A673 (cell line): ENCODE results near the gene MGMT. TPM values are rescaled to one million over a fixed set of nuclear protein-coding genes. Genes with fewer than 3 reads are reported as not detected.

Experiments
- BruUV-seq: library from RNA; stranded (reverse); fragments of 400-500 nt; replicated peaks from 2 replicates; lab custom pipeline; 2021; lab: Mats Ljungman, UMichigan
- CTCF ChIA-PET: fragments of 300-600 bp; sonication (Branson Sonifier 250); formaldehyde crosslinking; loops from one replicate; lab custom pipeline; 2022; ENCODE audit warnings: antibody characterized with exemption; lab: Charles Lee
- POLR2A ChIA-PET: fragments of 300-600 bp; sonication (Branson Sonifier 250); formaldehyde crosslinking; loops from one replicate; lab custom pipeline; 2022; ENCODE audit warnings: antibody characterized with exemption; ENCODE audit not compliant: low non-redundant PET; lab: Charles Lee
- DNase-seq: peaks from one replicate; pipeline ENCODE4 v3.0.0-alpha.2; 2015; ENCODE audit warnings: low spot score
- H3K27ac ChIP-seq: fragments of 200-600 bp; sonication (generic); 2 replicates; pipeline ENCODE4 v1.5.1; 2016; ENCODE audit warnings: mixed run types, low read depth, mild to moderate bottlenecking, mixed read lengths, antibody characterized with exemption, low read length; ENCODE audit not compliant: poor library complexity, severe bottlenecking
- H3K27me3 ChIP-seq: fragments of 200-600 bp; sonication (generic); replicated peaks from 2 replicates; pipeline ENCODE4 v1.6.1; 2017; ENCODE audit warnings: mixed run types, low read depth, mild to moderate bottlenecking, mixed read lengths, antibody characterized with exemption, low read length; ENCODE audit not compliant: insufficient read depth, poor library complexity
- H3K36me3 ChIP-seq: fragments of 200-600 bp; sonication (generic); 2 replicates; pipeline ENCODE4 v1.6.1; 2016; ENCODE audit warnings: mixed run types, mild to moderate bottlenecking, mixed read lengths, antibody characterized with exemption, low read length; ENCODE audit not compliant: insufficient read depth, poor library complexity, severe bottlenecking
- H3K4me1 ChIP-seq: fragments of 200-600 bp; sonication (generic); 2 replicates; pipeline ENCODE4 v1.6.1; 2017; ENCODE audit warnings: mixed run types, mild to moderate bottlenecking, mixed read lengths, antibody characterized with exemption, low read length; ENCODE audit not compliant: insufficient read depth, poor library complexity, severe bottlenecking
- H3K4me3 ChIP-seq: fragments of 200-600 bp; sonication (generic); 2 replicates; pipeline ENCODE4 v1.5.1; 2016; ENCODE audit warnings: low read depth, mixed run types, mild to moderate bottlenecking, mixed read lengths, low read length; ENCODE audit not compliant: poor library complexity, severe bottlenecking
- H3K9me3 ChIP-seq: fragments of 200-600 bp; sonication (generic); 2 replicates; pipeline ENCODE4 v1.6.1; 2016; ENCODE audit warnings: mixed run types, low read depth, mild to moderate bottlenecking, mixed read lengths, antibody characterized with exemption, low read length; ENCODE audit not compliant: poor library complexity, severe bottlenecking
- CTCF ChIP-seq: fragments of 300-800, 200-600 bp; sonication (generic); conservative IDR thresholded peaks from 2 replicates; pipeline ENCODE4 v1.5.1; 2017; ENCODE audit warnings: low read depth, mild to moderate bottlenecking, antibody characterized with exemption, low read length, moderate library complexity, mixed read lengths
- EZH2 ChIP-seq: fragments of 200-600 bp; sonication (generic); IDR thresholded peaks from 2 replicates; pipeline ENCODE4 v1.6.1; 2017; ENCODE audit warnings: borderline replicate concordance, low read depth, mild to moderate bottlenecking, mixed read lengths, antibody characterized with exemption, low read length; ENCODE audit not compliant: poor library complexity, severe bottlenecking
- intact Hi-C: fragments of 100-400 bp; cut with micrococcal nuclease; formaldehyde crosslinking; loops from one replicate; pipeline ENCODE4 v1.10.0; 2022; ENCODE audit not compliant: unreplicated experiment
- total RNA-seq: library from RNA; stranded (reverse); gene quantifications from 2 replicates; pipeline ENCODE4 v1.2.3, GENCODE V29; 2021

MGMT gene
- total RNA-seq, 1 experiment from 2014 or later = 19.5 TPM

- BruUV-seq = no TSS peak
- Histone ChIP-seq H3K9me3 (peaks cover 36% of the 10 kb centered on the region), H3K36me3 (no peaks in the 10 kb centered on the region), H3K4me1 (peaks cover 11% of the 10 kb centered on the region), H3K27me3 (no peaks in the 10 kb centered on the region), H3K4me3 (no peak overlapping the region), H3K27ac (no peak overlapping the region)
- intact Hi-C loops = no loop called here
- DNase-seq = peak; percentile 67
- TF ChIP-seq CTCF (no peak), EZH2 (no peak)
- POLR2A ChIA-PET = no interaction called here
- CTCF ChIA-PET = no interaction called here
Measured at GRCh38 chr10:129494740-129495139, 27.7 kb downstream of the MGMT start.

GRCh38 chr10:129495256-129495655, 28.2 kb downstream of the MGMT start:
- intact Hi-C loops = no loop called here
- CTCF ChIA-PET = no interaction called here
- H3K4me1 ChIP-seq = peaks cover 11% of the 10 kb centered on the region
- POLR2A ChIA-PET = no interaction called here
- BruUV-seq = no TSS peak
- TF ChIP-seq CTCF (no peak), EZH2 (no peak)
- H3K27me3 ChIP-seq = no peaks in the 10 kb centered on the region
- H3K27ac ChIP-seq = no peak overlapping the region
- DNase-seq = no peak
- H3K4me3 ChIP-seq = no peak overlapping the region
- peaks cover 32% of the 10 kb centered on the region for H3K9me3 ChIP-seq
- H3K36me3 ChIP-seq = no peaks in the 10 kb centered on the region

GRCh38 chr10:129495698-129496097, 28.7 kb downstream of the MGMT start:
- no peak overlapping the region for H3K27ac ChIP-seq
- no peaks in the 10 kb centered on the region for H3K27me3 ChIP-seq
- ChIA-PET POLR2A (no interaction called here), CTCF (no interaction called here)
- peaks cover 29% of the 10 kb centered on the region for H3K9me3 ChIP-seq
- DNase-seq = no peak
- peaks cover 11% of the 10 kb centered on the region for H3K4me1 ChIP-seq
- intact Hi-C loops = no loop called here
- TF ChIP-seq CTCF (no peak), EZH2 (no peak)
- H3K4me3 ChIP-seq = no peak overlapping the region
- no peaks in the 10 kb centered on the region for H3K36me3 ChIP-seq
- BruUV-seq = no TSS peak
